ENCODE measurements around the gene KRTAP5-3.

KRTAP5-3 gene

GRCh38 chr11:1651411-1651980, 43.2 kb upstream of the KRTAP5-3 start:
- TF ChIP-seq REST (IDR thresholded peaks at IDR 0.05; ENCODE audit: low read depth), result no peak

GRCh38 chr11:1650918-1651262, 42.6 kb upstream of the KRTAP5-3 start:
- TF ChIP-seq NFIC (IDR thresholded peaks at IDR 0.05) (no peak), TAF1 (IDR thresholded peaks at IDR 0.05; ENCODE audit: low read depth) (no peak), CREB1 (IDR thresholded peaks at IDR 0.05; ENCODE audit: low read depth) (no peak), REST (IDR thresholded peaks at IDR 0.05; ENCODE audit: low read depth) (no peak)

- no peak for TF ChIP-seq USF1 (IDR thresholded peaks at IDR 0.05)
- no peak for TF ChIP-seq EP300 (IDR thresholded peaks at IDR 0.05; ENCODE audit: borderline replicate concordance)
- no peak for TF ChIP-seq FOXM1 (IDR thresholded peaks at IDR 0.05; ENCODE audit: borderline replicate concordance, low read depth)
- TF ChIP-seq RAD21 (IDR thresholded peaks at IDR 0.05; ENCODE audit: low read depth), result no peak
- TF ChIP-seq ZBTB7A (IDR thresholded peaks at IDR 0.05; ENCODE audit: low read depth), result no peak
- no peak for TF ChIP-seq NFIC (IDR thresholded peaks at IDR 0.05)
- TF ChIP-seq CEBPB (IDR thresholded peaks at IDR 0.05), result no peak
- no peak for TF ChIP-seq EGR1 (IDR thresholded peaks at IDR 0.05)
- TF ChIP-seq CREB1 (IDR thresholded peaks at IDR 0.05; ENCODE audit: low read depth), result no peak
Observed at GRCh38 chr11:1650034-1650917, 42.0 kb upstream of the KRTAP5-3 start.

- no peak for TF ChIP-seq RAD21 (IDR thresholded peaks at IDR 0.05; ENCODE audit: low read depth)
- no peak for TF ChIP-seq ZBTB7A (IDR thresholded peaks at IDR 0.05; ENCODE audit: low read depth)
- no peak for TF ChIP-seq TAF1 (IDR thresholded peaks at IDR 0.05; ENCODE audit: low read depth)
- no peak for TF ChIP-seq REST (IDR thresholded peaks at IDR 0.05; ENCODE audit: low read depth)
- TF ChIP-seq TCF12 (IDR thresholded peaks at IDR 0.05; ENCODE audit: low read depth), result no peak
- TF ChIP-seq NFIC (IDR thresholded peaks at IDR 0.05), result no peak
- TF ChIP-seq TEAD4 (IDR thresholded peaks at IDR 0.05), result no peak
- no peak for TF ChIP-seq CREB1 (IDR thresholded peaks at IDR 0.05; ENCODE audit: low read depth)
- TF ChIP-seq MAX (IDR thresholded peaks at IDR 0.05), result no peak
- no peak for TF ChIP-seq EP300 (IDR thresholded peaks at IDR 0.05; ENCODE audit: borderline replicate concordance)
- no peak for TF ChIP-seq CEBPB (IDR thresholded peaks at IDR 0.05)
Observed at GRCh38 chr11:1648653-1649420, 40.6 kb upstream of the KRTAP5-3 start.

- TF ChIP-seq YY1 (IDR thresholded peaks at IDR 0.05; ENCODE audit: low read depth) (no peak), ZBTB7A (IDR thresholded peaks at IDR 0.05; ENCODE audit: low read depth) (no peak), TCF12 (IDR thresholded peaks at IDR 0.05; ENCODE audit: low read depth) (no peak), NFIC (IDR thresholded peaks at IDR 0.05) (no peak), RAD21 (IDR thresholded peaks at IDR 0.05; ENCODE audit: low read depth) (no peak), CREB1 (IDR thresholded peaks at IDR 0.05; ENCODE audit: low read depth) (no peak), EGR1 (IDR thresholded peaks at IDR 0.05) (no peak), TAF1 (IDR thresholded peaks at IDR 0.05; ENCODE audit: low read depth) (no peak), REST (IDR thresholded peaks at IDR 0.05; ENCODE audit: low read depth) (no peak), FOXM1 (IDR thresholded peaks at IDR 0.05; ENCODE audit: borderline replicate concordance, low read depth) (no peak), MAX (IDR thresholded peaks at IDR 0.05) (no peak), CEBPB (IDR thresholded peaks at IDR 0.05) (no peak), USF1 (IDR thresholded peaks at IDR 0.05) (no peak), EP300 (IDR thresholded peaks at IDR 0.05; ENCODE audit: borderline replicate concordance) (no peak), TEAD4 (IDR thresholded peaks at IDR 0.05) (no peak)
Observed at GRCh38 chr11:1647901-1648652, 39.8 kb upstream of the KRTAP5-3 start.
